HepG2 (cell line): ENCODE results near the gene ENTPD1.

Experiments
- CREB3 ChIP-seq: sonication (generic); formaldehyde crosslinking; IDR thresholded peaks from 2 replicates; pipeline ENCODE4 v1.5.0; 2020; ENCODE audit warnings: missing genetic modification reagents
- HNF4G ChIP-seq, 2 experiments: sonication (generic) in 1 of 2; formaldehyde crosslinking in 1 of 2; IDR thresholded peaks; 2 replicates each; pipeline versions ENCODE4 v1.4.0 to v1.6.1; 2011 to 2020; ENCODE audit warnings: borderline replicate concordance in 2 of 2, low read depth in 2 of 2, mild to moderate bottlenecking in 2 of 2, low read length in 1 of 2, missing genetic modification reagents in 1 of 2, moderate library complexity in 1 of 2
- JDP2 ChIP-seq: sonication (generic); formaldehyde crosslinking; IDR thresholded peaks from 2 replicates; pipeline ENCODE4 v1.8.1; 2022; ENCODE audit warnings: missing genetic modification reagents, borderline replicate concordance
- KLF9 ChIP-seq: IDR thresholded peaks from 2 replicates; pipeline ENCODE4 v1.6.1; 2016; ENCODE audit warnings: low read depth
- RARA ChIP-seq: IDR thresholded peaks from 2 replicates; pipeline ENCODE4 v1.6.1; 2016; ENCODE audit warnings: missing genetic modification reagents, missing compliant biosample characterization
- RFX5 ChIP-seq: IDR thresholded peaks from 2 replicates; pipeline ENCODE4 v1.6.1; 2011; ENCODE audit warnings: low read depth, low read length, improper control_type of control experiment
- ZFP36 ChIP-seq: fragments of 150-350 bp; IDR thresholded peaks from 2 replicates; pipeline ENCODE4 v1.6.1; 2018; ENCODE audit warnings: borderline replicate concordance, low read length, low read depth; ENCODE audit not compliant: partially characterized antibody

- TF ChIP-seq HNF4G (IDR thresholded peaks at IDR 0.05; ENCODE audit: borderline replicate concordance, low read depth, low read length), result no peak
- TF ChIP-seq HNF4G (CRISPR knock-in tag; IDR thresholded peaks at IDR 0.05; ENCODE audit: borderline replicate concordance, low read depth), result no peak
- TF ChIP-seq KLF9 (CRISPR knock-in tag), result no peak
- no peak for TF ChIP-seq JDP2 (CRISPR knock-in tag)
- TF ChIP-seq RFX5, result no peak
- TF ChIP-seq CREB3 (CRISPR knock-in tag), result no peak
- no peak for TF ChIP-seq ZFP36
- no peak for TF ChIP-seq RARA (CRISPR knock-in tag)
Measured at GRCh38 chr10:95830044-95830443, 74.1 kb downstream of the ENTPD1 start.
